SU-DHL-6 (cell line): Measurements from ENCODE around the gene TECPR2.

ENCODE experiments used
- CTCF ChIP-seq: fragments of 200-600 bp; sonication (generic); IDR thresholded peaks from one replicate; pipeline ENCODE4 v1.5.1; 2017; ENCODE audit warnings: antibody characterized with exemption, mild to moderate bottlenecking, low read length, moderate library complexity; ENCODE audit not compliant: insufficient read depth, poor library complexity, severe bottlenecking
- EZH2phosphoT487 ChIP-seq: fragments of 200-600 bp; sonication (generic), shearing (Covaris generic); conservative IDR thresholded peaks from 2 replicates; pipeline ENCODE4 v1.6.1; 2018; ENCODE audit warnings: mild to moderate bottlenecking, antibody characterized with exemption, low read length, moderate library complexity, mixed read lengths

GRCh38 chr14:102472791-102473150 is 110.0 kb downstream of the TECPR2 start:
- no peak for TF ChIP-seq CTCF
- no peak for TF ChIP-seq EZH2phosphoT487
